GM04503 (cell line): ENCODE measurements around the gene DZIP1.

Source experiments
- DNase-seq: peaks from one replicate; pipeline ENCODE4 v3.0.0-alpha.2; 2012; ENCODE audit warnings: low read depth

DZIP1 gene

DNA sequence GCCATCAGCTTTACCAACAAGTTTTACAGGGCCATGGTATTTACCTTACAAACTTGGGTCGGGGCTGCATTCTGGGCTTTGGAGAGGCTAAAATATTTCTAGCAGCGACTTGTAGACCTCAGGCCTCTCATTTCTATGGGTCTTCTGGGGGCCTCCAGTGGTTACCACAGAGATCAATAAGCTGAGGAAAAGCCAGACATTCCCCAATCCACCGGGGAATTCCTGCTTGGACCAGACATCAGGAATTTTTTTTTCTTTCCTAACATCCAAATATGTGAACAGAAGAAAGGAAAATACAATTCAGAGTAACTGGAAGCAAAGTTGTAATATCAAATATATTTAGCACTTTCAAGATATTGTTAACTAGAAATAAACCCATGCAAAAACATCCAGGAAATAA, 1.5 kb downstream of the DZIP1 start:
- no peak for DNase-seq

GRCh38 chr13:95642028-95642621, 2.4 kb downstream of the DZIP1 start:
- no peak for DNase-seq

DNA sequence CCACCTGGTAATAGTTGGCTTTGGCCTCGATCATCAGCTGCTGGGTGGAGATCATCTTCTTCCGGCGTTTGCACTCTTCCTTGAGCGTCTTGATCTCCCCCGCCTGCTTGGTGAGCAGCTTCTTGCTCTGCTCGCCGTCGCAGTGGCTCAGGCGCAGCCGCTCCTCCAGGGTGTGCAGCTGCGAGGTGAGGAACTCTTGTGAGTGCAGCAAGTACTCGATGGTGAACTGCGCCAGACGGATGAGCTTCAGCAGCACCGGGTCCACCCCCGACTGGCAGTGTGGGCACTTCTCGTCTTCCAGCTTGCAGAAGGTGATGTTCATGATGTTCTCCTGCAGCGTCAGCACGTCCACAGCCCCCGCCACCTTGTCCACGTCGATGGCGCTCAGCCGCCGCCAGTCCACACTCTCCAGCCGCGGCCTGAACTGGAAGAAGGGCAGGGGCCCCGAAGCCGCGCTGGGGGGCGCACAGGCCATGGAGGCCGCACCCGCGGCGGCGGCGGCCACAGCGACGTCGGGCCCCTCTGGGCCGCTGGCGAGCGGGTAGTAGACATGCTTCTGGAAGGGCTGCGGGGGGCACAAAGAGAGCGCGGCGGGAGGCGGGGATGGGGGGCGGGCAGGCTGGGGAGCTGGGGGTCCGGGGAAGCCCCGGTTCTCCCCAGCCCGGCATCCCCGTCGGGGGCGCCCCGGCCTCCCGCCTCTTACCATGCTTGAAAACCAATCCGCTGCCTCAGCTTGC, 3.0 kb downstream of the DZIP1 start:
- no peak for DNase-seq

DNA sequence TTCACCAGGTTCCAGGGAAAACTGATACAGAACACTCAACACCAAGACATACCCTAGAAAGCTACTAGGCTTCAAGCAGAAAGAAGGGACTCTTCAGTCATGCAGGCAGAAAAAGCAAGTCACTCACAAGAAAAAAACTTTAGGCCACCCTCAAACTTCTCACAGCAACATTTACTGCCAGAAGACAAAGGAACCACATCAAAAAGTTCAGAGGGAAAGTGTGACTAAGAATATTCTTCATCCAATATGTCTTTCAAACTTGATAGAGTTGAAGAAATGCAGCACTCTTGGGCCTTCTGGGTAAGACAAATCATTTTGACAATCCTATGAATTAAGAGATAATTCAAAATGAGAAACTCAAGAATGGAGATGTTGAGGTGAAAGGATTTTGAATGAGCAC, 7.7 kb downstream of the DZIP1 start:
- DNase-seq: no peak

GRCh38 chr13:95630593-95630992, 13.9 kb downstream of the DZIP1 start:
- DNase-seq: no peak

- DNase-seq: no peak
Observed at GRCh38 chr13:95629071-95629470, 15.4 kb downstream of the DZIP1 start.

DNA sequence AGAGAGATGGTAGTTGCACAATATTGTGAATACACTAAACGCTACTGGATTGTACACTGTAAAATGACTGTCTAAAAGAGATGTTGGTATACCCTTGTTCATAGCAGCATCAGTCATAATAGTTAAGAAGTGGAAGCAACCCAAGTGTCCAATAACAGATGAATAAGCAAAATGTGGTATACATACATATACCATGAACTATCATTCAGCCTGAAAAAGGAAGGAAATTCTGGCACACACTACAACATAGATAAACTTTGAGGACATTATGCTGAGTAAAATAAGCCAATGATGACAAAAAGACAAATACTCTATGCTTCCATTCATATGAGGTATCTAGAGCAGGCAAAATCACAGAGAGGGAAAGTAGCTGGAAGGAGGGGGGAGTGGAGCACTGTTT, 16.0 kb downstream of the DZIP1 start:
- no peak for DNase-seq

DNA sequence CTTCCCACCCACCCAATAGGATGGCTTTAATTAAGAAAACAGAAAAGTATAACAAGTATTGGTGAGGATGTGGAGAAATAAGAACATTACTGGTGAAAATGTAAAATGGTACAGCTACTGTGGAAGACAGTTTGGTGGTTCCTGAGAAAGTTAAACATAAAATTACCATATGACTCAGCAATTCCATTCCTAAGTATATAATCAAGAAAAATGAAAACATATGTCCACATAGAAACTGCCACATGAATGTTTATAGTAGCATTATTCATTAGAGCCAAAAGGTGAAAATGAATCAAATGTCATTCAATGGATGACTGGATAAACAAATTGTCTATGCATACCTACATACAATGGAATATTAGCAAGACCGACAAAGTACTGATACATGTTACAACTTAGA, 16.9 kb downstream of the DZIP1 start:
- peak; percentile 19 for DNase-seq

- no peak for DNase-seq
Observed at GRCh38 chr13:95626768-95627167, 17.7 kb downstream of the DZIP1 start.

- DNase-seq: no peak
Observed at GRCh38 chr13:95624020-95624419, 20.5 kb downstream of the DZIP1 start.

GRCh38 chr13:95623141-95623540, 21.4 kb downstream of the DZIP1 start:
- DNase-seq: no peak

GRCh38 chr13:95620825-95621498, 23.5 kb downstream of the DZIP1 start:
- no peak for DNase-seq

DNA sequence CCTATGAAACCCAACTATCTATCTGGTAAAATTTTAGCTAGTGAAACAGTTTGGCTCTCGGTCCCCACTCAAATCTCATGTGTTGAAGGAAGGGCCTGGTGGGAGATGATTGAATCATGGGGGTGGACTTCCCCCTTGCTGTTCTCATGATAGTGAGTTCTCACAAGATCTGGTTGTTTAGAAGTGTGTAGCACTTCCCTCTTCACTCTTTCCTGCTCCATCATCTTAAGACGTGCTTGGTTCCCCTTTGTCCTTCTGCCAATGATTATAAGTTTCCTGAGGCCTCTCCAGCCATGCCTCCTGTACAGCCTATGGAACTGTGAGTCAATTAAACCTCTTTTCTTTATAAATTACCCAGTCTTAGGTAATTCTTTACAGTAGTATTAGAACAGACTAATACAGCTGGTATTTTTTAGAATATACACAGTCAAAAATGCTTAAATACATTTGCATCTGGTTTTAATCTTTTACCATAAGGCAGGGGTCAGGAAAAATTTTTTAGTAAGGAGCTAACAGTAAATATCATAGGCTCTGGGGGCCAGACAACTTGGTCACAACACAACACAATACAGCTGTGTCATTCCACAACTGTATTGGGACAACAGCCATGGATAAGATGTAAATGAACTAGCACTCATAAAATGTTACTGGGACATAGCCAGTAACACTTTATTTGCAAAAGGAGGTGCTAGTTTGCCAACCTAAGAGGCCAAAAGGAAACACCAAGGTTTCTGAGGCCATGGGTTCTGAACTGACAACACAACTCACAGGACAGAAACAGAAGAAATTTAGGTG, 24.3 kb downstream of the DZIP1 start:
- DNase-seq: no peak

- DNase-seq: no peak
Observed at GRCh38 chr13:95615539-95615938, 29.0 kb downstream of the DZIP1 start.

DNA sequence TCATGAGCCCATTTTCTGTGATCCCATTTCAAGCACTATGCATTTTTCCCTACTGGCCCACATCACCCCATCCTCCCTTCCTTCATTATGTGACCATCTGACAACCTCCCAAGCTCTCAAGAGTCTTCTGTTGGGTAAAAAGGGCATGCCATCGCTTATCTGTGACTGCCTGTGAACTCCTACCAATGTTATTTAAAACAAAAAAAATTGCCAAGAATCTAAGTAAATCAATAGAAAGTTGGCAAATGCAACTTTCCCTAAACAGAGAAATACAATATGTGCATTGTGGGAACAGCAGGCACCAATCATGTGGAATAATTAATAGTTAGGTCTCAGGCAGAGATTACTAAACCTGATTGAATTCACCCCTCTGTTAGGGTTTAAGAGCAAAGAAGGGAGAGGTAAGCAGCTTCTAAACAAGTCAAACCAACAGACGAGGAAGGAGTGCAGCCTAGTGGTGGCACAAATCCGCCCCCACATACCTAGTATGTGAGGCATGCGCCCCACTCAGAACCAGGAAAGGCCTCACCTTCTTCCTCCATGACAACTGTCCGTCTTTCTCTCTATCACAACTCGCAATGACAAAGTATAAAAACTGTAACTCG, 29.8 kb downstream of the DZIP1 start:
- DNase-seq: no peak

DNA sequence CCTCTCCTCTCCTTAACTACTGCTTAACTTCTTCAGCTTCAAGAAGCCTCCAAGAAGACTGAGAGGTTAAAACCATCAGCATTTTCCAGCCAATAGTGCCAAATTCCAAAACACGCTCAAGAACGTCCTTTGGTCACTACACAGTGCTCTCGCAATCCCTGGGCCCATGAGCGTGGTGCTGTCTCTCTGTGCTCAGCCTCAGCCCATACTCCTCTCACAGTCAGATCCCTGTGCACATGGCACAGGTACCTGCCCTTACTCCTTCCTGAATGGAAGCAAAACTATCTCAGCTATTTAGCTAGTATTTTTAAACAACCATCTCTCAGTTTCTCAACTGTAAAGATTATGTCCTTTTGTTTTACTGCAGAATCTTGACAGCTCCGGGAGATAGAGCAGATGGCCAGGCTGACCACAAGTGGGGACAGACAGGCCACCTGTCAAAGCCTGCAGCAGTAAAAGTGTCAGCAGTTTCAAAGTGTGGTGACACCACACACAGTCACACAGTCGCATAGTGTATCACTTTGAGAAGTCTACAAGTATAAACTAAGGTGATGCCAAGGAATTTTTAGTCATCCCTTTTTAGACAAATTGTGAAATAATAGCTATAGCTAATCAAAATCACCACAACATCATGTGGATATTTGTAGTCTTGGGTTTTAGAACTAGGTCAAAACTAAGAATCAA, 35.7 kb downstream of the DZIP1 start:
- DNase-seq: no peak

DNA sequence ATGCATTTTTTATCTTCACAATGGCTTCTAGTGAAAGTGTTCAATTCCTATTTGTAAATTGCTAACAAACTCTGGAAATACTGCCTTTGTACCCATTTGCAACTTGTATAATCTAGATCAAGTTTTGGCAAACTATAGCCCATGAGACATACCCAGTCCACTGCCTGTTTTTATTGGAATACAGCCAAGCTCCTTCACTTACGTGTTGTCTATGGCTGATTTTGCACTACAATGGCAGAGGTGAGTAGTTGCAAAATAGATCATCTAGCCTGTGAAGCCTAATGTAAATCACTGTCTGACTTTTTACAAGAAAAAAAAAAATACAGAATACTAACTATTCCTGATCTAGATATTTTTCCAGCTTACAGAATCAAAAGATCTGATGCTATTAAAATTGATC, 37.1 kb downstream of the DZIP1 start:
- no peak for DNase-seq

DNA sequence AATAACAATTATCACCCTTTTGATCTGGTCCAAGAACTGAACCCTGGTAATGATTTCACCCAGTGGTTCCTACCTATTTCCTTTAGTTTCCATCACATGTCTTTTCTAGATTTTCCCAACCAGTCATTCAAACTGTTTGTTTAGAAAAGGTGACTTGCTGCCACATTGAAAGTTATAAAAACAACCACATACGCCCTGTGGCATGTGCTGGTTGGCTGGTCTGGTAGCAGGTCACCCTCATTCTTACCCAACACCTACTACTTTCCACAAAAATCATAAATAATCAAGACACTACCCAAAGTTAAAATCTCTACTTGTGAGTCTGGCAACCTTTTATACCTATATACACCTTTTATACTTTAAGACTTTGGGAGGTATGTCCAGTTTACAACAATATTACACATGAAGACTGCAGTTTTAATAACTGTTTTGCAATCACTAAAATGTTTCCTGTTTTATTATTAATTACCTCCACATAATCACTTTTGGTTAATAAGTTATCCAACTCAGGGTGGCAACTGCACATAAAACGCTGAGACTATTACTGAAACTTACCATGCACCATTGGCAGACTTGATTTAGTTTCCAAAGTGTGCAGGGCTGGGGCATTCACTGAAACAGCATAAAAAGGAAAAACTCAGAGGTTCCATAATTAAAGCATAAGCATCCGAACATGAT, 38.9 kb downstream of the DZIP1 start:
- DNase-seq: no peak

- no peak for DNase-seq
Observed at GRCh38 chr13:95604556-95604915, 40.0 kb downstream of the DZIP1 start.

DNA sequence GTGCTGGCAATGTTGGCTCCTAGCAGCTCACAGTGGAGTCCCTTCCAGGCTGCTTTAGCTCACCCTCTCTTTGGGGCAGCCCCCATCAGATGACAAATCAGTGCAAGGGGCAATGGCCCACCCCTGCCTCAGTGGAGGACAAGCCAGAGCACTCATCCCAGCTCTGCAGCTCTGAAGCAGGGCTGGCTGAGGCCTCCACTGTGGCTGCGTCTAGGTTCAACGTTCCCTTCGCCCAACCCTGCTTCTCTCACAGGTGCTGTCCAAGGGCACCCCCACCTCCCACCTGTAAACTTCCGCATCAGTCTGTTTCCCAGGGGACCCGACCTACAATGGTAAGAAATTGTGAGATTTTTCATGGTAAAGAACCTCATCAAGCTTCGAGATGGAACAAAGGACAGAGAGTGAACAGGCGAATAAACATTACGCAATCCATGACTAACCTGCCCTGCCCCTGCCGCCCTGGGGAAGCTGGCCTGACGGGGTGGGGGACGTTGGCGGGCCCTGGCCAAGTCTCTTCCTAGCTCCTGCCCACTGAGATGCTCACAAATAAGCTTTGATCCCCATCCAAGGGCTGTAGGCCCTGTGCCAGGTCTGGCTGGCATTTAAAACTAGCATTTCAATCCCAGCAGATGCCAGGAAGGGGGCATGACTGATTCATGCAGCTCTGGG, 40.5 kb downstream of the DZIP1 start:
- DNase-seq: no peak

DNA sequence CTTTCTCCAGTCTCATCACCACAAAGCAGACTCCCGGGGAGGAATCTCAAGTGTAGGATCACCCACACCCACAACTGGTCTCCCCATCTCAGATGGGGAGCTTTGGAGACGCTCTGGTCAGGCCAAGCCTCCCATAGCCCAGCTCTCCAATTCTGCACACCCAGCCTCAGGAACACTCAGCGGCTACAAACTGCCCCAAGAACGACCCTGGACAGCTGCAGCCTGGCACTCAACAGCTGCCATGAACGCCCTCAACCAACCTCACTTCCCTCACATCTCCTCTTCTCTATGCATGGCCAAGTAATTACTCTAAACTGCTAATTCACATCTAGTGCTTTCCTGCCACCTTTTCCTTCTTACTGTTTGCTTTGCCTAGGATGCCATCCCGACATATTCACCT, 42.6 kb downstream of the DZIP1 start:
- DNase-seq: no peak
